T-helper 1 cell treated with Interleukin-12 subunit alpha and Interleukin-12 subunit beta and Interleukin-4 antibody, amounts not matched to agents 30 μg/mL and 1 μg/mL, for 36 hours (primary cell): ENCODE data around the gene MAP3K1.
A peak's percentile ranks its signal among the peaks of the same experiment; 100 is the strongest.

Experiments used
- H3K27ac Mint-ChIP-seq: one replicate; pipeline ENCODE4 v1.8.0; 2021; ENCODE audit warnings: mild to moderate bottlenecking, mixed read lengths
- H3K27me3 Mint-ChIP-seq: one replicate; pipeline ENCODE4 v1.8.0; 2021; ENCODE audit warnings: low read depth, mixed read lengths
- H3K36me3 Mint-ChIP-seq: one replicate; pipeline ENCODE4 v1.8.0; 2021; ENCODE audit warnings: low read depth, mixed read lengths
- H3K4me1 Mint-ChIP-seq: one replicate; pipeline ENCODE4 v1.8.0; 2021; ENCODE audit warnings: low read depth, mixed read lengths
- H3K4me3 Mint-ChIP-seq: one replicate; pipeline ENCODE4 v1.8.0; 2021; ENCODE audit warnings: mild to moderate bottlenecking, moderate library complexity, mixed read lengths
- H3K9me3 Mint-ChIP-seq: one replicate; pipeline ENCODE4 v1.8.0; 2021; ENCODE audit warnings: mixed read lengths

MAP3K1 gene

DNA sequence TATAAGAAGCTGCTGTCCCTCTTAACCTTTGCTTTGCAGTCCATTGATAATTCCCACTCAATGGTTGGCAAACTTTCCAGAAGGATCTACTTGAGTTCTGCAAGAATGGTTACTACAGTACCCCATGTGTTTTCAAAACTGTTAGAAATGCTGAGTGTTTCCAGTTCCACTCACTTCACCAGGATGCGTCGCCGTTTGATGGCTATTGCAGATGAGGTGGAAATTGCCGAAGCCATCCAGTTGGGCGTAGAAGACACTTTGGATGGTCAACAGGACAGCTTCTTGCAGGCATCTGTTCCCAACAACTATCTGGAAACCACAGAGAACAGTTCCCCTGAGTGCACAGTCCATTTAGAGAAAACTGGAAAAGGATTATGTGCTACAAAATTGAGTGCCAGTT is 66.2 kb downstream of the MAP3K1 start:
- Mint-ChIP-seq H3K9me3 (no peaks in the 10 kb centered on the region), H3K4me3 (no peak overlapping the region), H3K27me3 (no peaks in the 10 kb centered on the region), H3K36me3 (peaks cover 59% of the 10 kb centered on the region), H3K27ac (no peak overlapping the region), H3K4me1 (peaks cover 8% of the 10 kb centered on the region)

GRCh38 chr5:56893251-56893951 is 78.1 kb downstream of the MAP3K1 start:
- Mint-ChIP-seq H3K27ac (no peak overlapping the region), H3K4me3 (no peak overlapping the region), H3K27me3 (no peaks in the 10 kb centered on the region), H3K4me1 (peaks cover 6% of the 10 kb centered on the region), H3K36me3 (peaks cover 53% of the 10 kb centered on the region), H3K9me3 (no peaks in the 10 kb centered on the region)

DNA sequence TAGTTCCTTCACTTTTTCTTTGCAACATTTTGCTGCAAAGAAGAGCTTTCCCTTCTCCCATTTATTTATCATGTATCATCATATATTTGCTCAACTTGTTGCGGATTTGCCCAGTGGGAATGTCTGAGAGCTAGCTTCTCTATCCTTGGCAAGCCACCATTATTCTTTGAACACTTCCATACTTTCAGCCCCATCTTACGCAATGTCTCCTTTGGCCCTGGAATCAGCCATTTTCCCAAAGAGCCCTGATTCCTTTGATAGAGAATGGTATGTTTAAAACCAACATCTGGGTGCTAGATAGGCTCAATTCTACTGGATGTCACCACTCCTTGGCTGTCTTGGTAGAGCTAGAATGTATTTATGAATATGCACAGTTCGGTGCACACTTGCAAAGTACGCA is 81.4 kb downstream of the MAP3K1 start:
- H3K27me3 Mint-ChIP-seq = no peaks in the 10 kb centered on the region
- no peak overlapping the region for H3K4me3 Mint-ChIP-seq
- H3K36me3 Mint-ChIP-seq = peaks cover 27% of the 10 kb centered on the region
- H3K9me3 Mint-ChIP-seq = no peaks in the 10 kb centered on the region
- peaks cover 2% of the 10 kb centered on the region for H3K4me1 Mint-ChIP-seq
- no peak overlapping the region for H3K27ac Mint-ChIP-seq

DNA sequence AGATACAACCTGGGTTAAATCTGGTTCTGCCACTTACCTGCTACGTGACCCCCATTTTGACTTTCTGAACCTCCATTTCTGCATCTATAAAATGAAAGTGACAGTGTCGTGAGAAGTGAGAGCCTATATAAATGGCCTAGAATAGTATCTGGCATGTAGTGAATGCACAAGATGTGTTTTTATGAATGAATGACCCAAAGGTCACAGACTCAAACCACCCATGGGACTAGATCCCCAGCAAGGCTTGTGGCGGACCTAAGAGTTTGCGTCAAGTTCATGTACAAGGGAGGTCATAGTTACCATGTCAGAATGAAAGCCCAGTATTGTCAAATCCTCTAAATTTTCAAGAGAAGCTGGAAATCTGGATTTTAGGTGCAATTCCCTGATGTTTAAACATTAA is 82.9 kb downstream of the MAP3K1 start:
- Mint-ChIP-seq H3K4me3 (no peak overlapping the region), H3K9me3 (no peaks in the 10 kb centered on the region), H3K27ac (no peak overlapping the region), H3K4me1 (peaks cover 2% of the 10 kb centered on the region), H3K36me3 (peaks cover 20% of the 10 kb centered on the region), H3K27me3 (peaks cover 3% of the 10 kb centered on the region)

DNA sequence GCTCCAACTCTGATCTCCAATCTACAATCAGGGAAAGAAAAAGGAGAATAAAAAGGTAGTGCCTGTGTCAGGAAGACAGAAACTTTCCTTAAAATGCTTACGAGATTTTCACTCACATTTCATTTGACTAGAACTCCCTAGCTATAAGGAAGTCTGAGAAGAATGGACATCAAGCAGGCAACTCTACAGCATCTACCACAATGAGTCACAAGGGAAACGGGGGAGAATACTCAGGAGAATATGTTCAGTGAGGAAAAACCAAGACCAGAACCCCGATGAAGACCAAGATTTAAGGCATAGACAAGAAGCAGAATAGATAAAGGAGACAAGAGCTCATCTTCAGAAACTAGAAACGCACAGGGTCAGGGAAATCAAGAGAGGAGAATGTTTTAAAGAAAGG is 85.0 kb downstream of the MAP3K1 start:
- Mint-ChIP-seq H3K27me3 (peaks cover 14% of the 10 kb centered on the region), H3K9me3 (no peaks in the 10 kb centered on the region), H3K4me3 (no peak overlapping the region), H3K4me1 (no peaks in the 10 kb centered on the region), H3K36me3 (peaks cover 10% of the 10 kb centered on the region), H3K27ac (no peak overlapping the region)

GRCh38 chr5:56900858-56901578 is 85.7 kb downstream of the MAP3K1 start:
- Mint-ChIP-seq H3K36me3 (peaks cover 8% of the 10 kb centered on the region), H3K4me1 (no peaks in the 10 kb centered on the region), H3K27me3 (peaks cover 18% of the 10 kb centered on the region), H3K27ac (no peak overlapping the region), H3K9me3 (no peaks in the 10 kb centered on the region), H3K4me3 (no peak overlapping the region)

DNA sequence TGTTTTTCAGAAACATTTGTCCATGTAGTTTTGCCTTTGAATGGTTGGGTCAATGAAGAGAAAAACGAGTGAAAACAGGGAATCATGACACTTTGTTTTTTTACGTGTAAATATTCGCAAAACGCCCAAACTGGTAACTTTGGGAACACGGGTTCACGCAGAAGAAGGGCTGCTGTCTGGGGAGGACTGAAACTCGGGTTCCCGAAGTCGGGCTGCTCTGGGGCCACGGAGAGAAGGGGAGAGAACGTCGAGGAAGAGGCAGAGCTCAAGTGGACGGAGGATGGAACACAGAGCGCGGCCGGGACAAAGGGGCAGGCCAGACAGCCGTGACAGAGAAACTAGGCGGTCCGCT is 93.6 kb downstream of the MAP3K1 start:
- Mint-ChIP-seq H3K9me3 (peaks cover 4% of the 10 kb centered on the region), H3K27me3 (peaks cover 25% of the 10 kb centered on the region), H3K4me1 (peaks cover 20% of the 10 kb centered on the region), H3K27ac (peak overlapping the region; percentile 70), H3K4me3 (peak overlapping the region; percentile 87), H3K36me3 (peaks cover 5% of the 10 kb centered on the region)

- peaks cover 4% of the 10 kb centered on the region for H3K9me3 Mint-ChIP-seq
- H3K4me3 Mint-ChIP-seq = peak within 1 kb of the TSS; percentile 87
- peaks cover 5% of the 10 kb centered on the region for H3K36me3 Mint-ChIP-seq
- H3K27ac Mint-ChIP-seq = peak within 1 kb of the TSS; percentile 73
- H3K4me1 Mint-ChIP-seq = peaks cover 20% of the 10 kb centered on the region
- peaks cover 22% of the 10 kb centered on the region for H3K27me3 Mint-ChIP-seq
These were observed 94.2 kb downstream of the MAP3K1 start, which contains the start of gene SETD9 for GRCh38 chr5:56909294-56910209. Gene SETD9, plus strand, starts transcription at chr5:56909596. Its CDS starts 50 bp downstream, at chr5:56909646.

DNA sequence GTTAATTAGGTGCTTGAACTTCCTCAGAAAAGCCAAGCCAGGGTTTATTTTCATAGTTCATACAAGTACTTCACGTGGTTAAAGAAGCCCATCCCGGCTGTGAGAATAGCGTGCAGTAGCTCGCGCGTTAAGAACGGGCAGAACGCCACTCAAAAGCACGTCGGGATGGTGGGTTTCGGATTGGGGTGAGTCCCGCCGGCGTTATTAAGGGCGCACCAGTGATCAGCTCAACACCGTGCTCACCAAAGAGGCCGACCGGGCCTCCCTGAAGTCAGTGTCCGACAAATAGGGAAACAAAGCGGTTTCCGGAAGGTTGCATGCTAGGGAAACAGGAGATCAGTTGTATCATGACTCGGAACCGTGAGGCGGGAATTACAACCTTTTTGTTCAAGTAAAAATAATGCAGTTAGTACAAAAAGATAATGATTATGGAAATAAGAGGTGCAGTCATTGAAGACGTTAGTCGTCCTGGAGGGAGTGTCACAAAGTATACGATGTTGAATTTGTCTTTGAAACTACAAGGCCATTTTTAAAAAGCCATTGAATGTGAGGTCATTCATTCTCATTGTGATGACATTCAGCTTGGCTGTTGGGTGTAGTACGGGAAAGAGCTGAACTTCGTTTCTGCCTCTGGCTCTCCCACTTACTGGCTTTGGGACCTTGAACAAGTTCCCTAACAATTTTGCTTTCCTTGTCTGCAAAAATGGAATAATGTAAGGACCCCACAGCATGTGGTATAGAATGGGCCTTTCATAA is 95.0 kb downstream of the MAP3K1 start:
- Mint-ChIP-seq H3K9me3 (peaks cover 4% of the 10 kb centered on the region), H3K4me1 (peaks cover 20% of the 10 kb centered on the region), H3K27me3 (peaks cover 21% of the 10 kb centered on the region), H3K36me3 (peaks cover 5% of the 10 kb centered on the region), H3K4me3 (peak overlapping the region; percentile 87), H3K27ac (peak overlapping the region; percentile 73)

DNA sequence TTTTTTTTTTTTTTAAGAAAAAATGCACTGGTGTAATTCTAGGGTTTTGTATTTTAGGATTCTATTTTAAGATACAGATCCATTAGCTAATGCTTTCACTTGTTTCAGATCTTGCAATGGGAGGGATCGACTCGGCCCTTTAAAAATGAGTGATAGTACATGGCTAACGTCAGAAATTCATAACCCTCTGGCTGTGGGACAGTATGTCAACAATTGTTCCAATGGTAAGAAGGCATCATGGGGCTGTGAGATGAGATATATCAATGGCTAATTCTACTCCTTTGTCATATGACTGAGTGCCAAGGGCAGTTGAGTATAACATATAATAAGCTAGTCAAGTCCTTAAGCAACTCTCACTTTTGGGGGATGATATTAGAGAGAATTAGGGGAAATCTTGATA is 98.4 kb downstream of the MAP3K1 start:
- Mint-ChIP-seq H3K4me1 (peaks cover 21% of the 10 kb centered on the region), H3K9me3 (no peaks in the 10 kb centered on the region), H3K27ac (no peak overlapping the region), H3K36me3 (peaks cover 8% of the 10 kb centered on the region), H3K27me3 (peaks cover 4% of the 10 kb centered on the region), H3K4me3 (no peak overlapping the region)

DNA sequence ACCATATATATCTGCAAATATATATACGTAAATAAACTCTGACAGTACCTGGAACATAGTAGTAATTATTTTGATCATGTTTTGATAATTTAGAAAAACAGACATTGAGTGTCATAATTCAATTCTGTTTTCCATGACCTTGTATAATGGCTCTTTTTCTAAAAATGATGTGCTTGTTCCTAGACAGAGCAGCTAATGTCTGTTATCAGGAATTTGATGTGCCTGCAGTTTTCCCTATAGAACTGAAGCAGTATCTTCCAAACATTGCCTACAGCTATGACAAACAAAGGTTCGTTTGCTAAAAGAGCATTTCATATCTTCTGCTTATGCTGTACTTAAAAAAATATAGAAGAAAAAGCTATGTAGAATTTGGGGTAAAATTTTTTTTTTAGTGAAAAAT is 99.3 kb downstream of the MAP3K1 start:
- Mint-ChIP-seq H3K27ac (no peak overlapping the region), H3K4me1 (peaks cover 16% of the 10 kb centered on the region), H3K36me3 (peaks cover 8% of the 10 kb centered on the region), H3K27me3 (no peaks in the 10 kb centered on the region), H3K9me3 (no peaks in the 10 kb centered on the region), H3K4me3 (no peak overlapping the region)

GRCh38 chr5:56917534-56917933 is 102.2 kb downstream of the MAP3K1 start:
- Mint-ChIP-seq H3K4me3 (no peak overlapping the region), H3K36me3 (peaks cover 19% of the 10 kb centered on the region), H3K4me1 (peaks cover 8% of the 10 kb centered on the region), H3K9me3 (no peaks in the 10 kb centered on the region), H3K27me3 (no peaks in the 10 kb centered on the region), H3K27ac (no peak overlapping the region)

DNA sequence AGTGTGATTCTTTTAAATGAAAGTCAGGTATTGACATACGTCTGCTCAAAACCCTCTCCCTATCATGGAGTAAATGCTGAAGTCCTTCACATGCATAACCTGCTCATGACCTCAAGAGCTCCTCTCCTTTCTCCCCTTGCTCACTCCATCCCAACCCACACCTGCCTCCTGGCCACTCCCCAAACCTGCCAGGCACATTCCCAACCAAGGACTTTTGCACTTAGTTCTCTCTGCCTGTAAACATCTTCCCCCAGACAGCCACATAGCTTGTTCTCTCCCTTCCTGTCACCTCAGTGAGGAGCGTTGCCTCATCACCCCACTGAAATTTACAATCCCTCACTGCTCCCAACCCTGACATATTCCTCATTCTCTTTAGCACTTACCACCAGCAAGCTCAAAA is 102.7 kb downstream of the MAP3K1 start:
- no peak overlapping the region for H3K27ac Mint-ChIP-seq
- no peak overlapping the region for H3K4me3 Mint-ChIP-seq
- H3K4me1 Mint-ChIP-seq = peaks cover 8% of the 10 kb centered on the region
- peaks cover 19% of the 10 kb centered on the region for H3K36me3 Mint-ChIP-seq
- H3K9me3 Mint-ChIP-seq = no peaks in the 10 kb centered on the region
- no peaks in the 10 kb centered on the region for H3K27me3 Mint-ChIP-seq
